BJ (cell line): Measurements from ENCODE around the gene DEFB113. TPM values are rescaled to one million over a fixed set of nuclear protein-coding genes. Genes with fewer than 3 reads are reported as not detected.
"Not testable (repeated sequence)": the region's sequence is repeated elsewhere in the genome, so short reads cannot be mapped to it uniquely, and the experiment has no call there.

Source experiments
- CTCF ChIA-PET: fragments of 350-600 bp; formaldehyde crosslinking; extraction: SDS; loops from one replicate; lab custom pipeline; 2021; ENCODE audit warnings: antibody characterized with exemption, inconsistent platforms; lab: Yijun Ruan, JAX
- POLR2A ChIA-PET: fragments of 300-600 bp; sonication (Branson Sonifier 250); formaldehyde crosslinking; extraction: SDS; loops from one replicate; lab custom pipeline; 2021; ENCODE audit warnings: antibody characterized with exemption; lab: Charles Lee
- DNase-seq: peaks from one replicate; pipeline ENCODE4 v3.0.0-alpha.2; 2011; ENCODE audit warnings: low read depth
- H3K27me3 ChIP-seq: 2 replicates; pipeline ENCODE4 v1.6.0; 2011; ENCODE audit warnings: low read length; ENCODE audit not compliant: control insufficient read depth, insufficient read depth
- H3K36me3 ChIP-seq: 2 replicates; pipeline ENCODE4 v1.5.1; 2011; ENCODE audit warnings: low read length; ENCODE audit not compliant: control insufficient read depth, insufficient read depth
- H3K4me3 ChIP-seq: 2 replicates; pipeline ENCODE4 v1.5.1; 2011; ENCODE audit warnings: low read depth, mild to moderate bottlenecking, control low read depth, low read length
- CTCF ChIP-seq: IDR thresholded peaks from 2 replicates; pipeline ENCODE4 v1.5.1; 2011; ENCODE audit warnings: low read depth, mild to moderate bottlenecking, control low read depth, inconsistent platforms, low read length, moderate library complexity; ENCODE audit not compliant: insufficient read depth
- polyA plus RNA-seq: library from polyadenylated mRNA; depleted of rRNA; stranded (reverse); fragments of >200 nt; gene quantifications from 2 replicates; pipeline ENCODE4 v1.2.3, GENCODE V29; 2011

DEFB113 gene
- polyA plus RNA-seq, 1 experiment, result not detected

- no peaks in the 10 kb centered on the region for H3K36me3 ChIP-seq
- ChIA-PET CTCF (no interaction called here), POLR2A (no interaction called here)
Measured at GRCh38 chr6:49955847-49956246, 13.6 kb downstream of the DEFB113 start.

GRCh38 chr6:49951926-49952325 is 17.5 kb downstream of the DEFB113 start:
- ChIA-PET CTCF (no interaction called here), POLR2A (no interaction called here)
- no peak overlapping the region for H3K4me3 ChIP-seq
- H3K27me3 ChIP-seq, result no peaks in the 10 kb centered on the region
- no peaks in the 10 kb centered on the region for H3K36me3 ChIP-seq
- TF ChIP-seq CTCF, result no peak
- DNase-seq, result no peak

More at GRCh38 chr6:49955847-49956246, 13.6 kb downstream of the DEFB113 start:
- Histone ChIP-seq H3K4me3 (no peak overlapping the region), H3K27me3 (no peaks in the 10 kb centered on the region)
- no peak for DNase-seq
- TF ChIP-seq CTCF, result no peak

GRCh38 chr6:49950415-49950751 is 19.0 kb downstream of the DEFB113 start:
- DNase-seq, result no peak
- Histone ChIP-seq H3K4me3 (no peak overlapping the region), H3K36me3 (no peaks in the 10 kb centered on the region), H3K27me3 (no peaks in the 10 kb centered on the region)
- ChIA-PET POLR2A (no interaction called here), CTCF (no interaction called here)
- TF ChIP-seq CTCF, result no peak

GRCh38 chr6:49949062-49949461 is 20.4 kb downstream of the DEFB113 start:
- ChIA-PET CTCF (no interaction called here), POLR2A (no interaction called here)
- Histone ChIP-seq H3K27me3 (no peaks in the 10 kb centered on the region), H3K36me3 (no peaks in the 10 kb centered on the region), H3K4me3 (no peak overlapping the region)
- no peak for TF ChIP-seq CTCF
- no peak for DNase-seq

- no peak for DNase-seq
- TF ChIP-seq CTCF, result no peak
- ChIA-PET POLR2A (no interaction called here), CTCF (no interaction called here)
- Histone ChIP-seq H3K27me3 (no peaks in the 10 kb centered on the region), H3K36me3 (no peaks in the 10 kb centered on the region), H3K4me3 (no peak overlapping the region)
Measured at GRCh38 chr6:49946835-49947234, 22.6 kb downstream of the DEFB113 start.

GRCh38 chr6:49944068-49944467 is 25.4 kb downstream of the DEFB113 start:
- H3K4me3 ChIP-seq, H3K36me3 ChIP-seq, DNase-seq, CTCF ChIA-PET, POLR2A ChIA-PET, H3K27me3 ChIP-seq: not testable (repeated sequence)
